ENCODE measurements around the gene SLAMF6. TPM values are rescaled to one million over a fixed set of nuclear protein-coding genes. Genes with fewer than 3 reads are reported as not detected.

The SLAMF6 gene
- total and polyA plus RNA-seq, 2 experiments from 2014 or later: not detected

GRCh38 chr1:160522136-160522535 lies 919 bp downstream of the SLAMF6 start:
- Histone ChIP-seq H3K9me3 (ENCODE audit: low read depth) (no peaks in the 10 kb centered on the region), H3K27me3 (no peaks in the 10 kb centered on the region), H3K4me3 (no peak overlapping the region), H3K4me2 (no peak overlapping the region), H3K4me1 (ENCODE audit: insufficient read depth) (peaks cover 3% of the 10 kb centered on the region), H3K9me2 (replicated peaks; ENCODE audit: insufficient read depth) (no peaks in the 10 kb centered on the region), H4K20me1 (ENCODE audit: insufficient read depth, poor library complexity, severe bottlenecking) (no peaks in the 10 kb centered on the region), H3K79me2 (no peaks in the 10 kb centered on the region), H2AFZ (no peak overlapping the region), H3K36me3 (replicated peaks; ENCODE audit: insufficient read depth, low read depth) (no peaks in the 10 kb centered on the region), H3K27ac (no peak overlapping the region)
- 75% methylated on average over 3 of the region's 3 CpGs for WGBS (ENCODE audit: low lambda C conversion rate, missing lambda C conversion rate)
- TF ChIP-seq CTCF (IDR thresholded peaks at IDR 0.05; ENCODE audit: poor library complexity) (no peak), EZH2phosphoT487 (IDR thresholded peaks at IDR 0.05; ENCODE audit: low read depth, severe bottlenecking, unreplicated experiment) (no peak), EZH2 (IDR thresholded peaks at IDR 0.05; ENCODE audit: borderline replicate concordance) (no peak)
- DNase-seq (ENCODE audit: low spot score): no peak

- Histone ChIP-seq H3K36me3 (replicated peaks; ENCODE audit: insufficient read depth, low read depth) (no peaks in the 10 kb centered on the region), H3K4me3 (no peak overlapping the region), H2AFZ (no peak overlapping the region), H3K4me1 (ENCODE audit: insufficient read depth) (peaks cover 3% of the 10 kb centered on the region), H3K9me3 (ENCODE audit: low read depth) (no peaks in the 10 kb centered on the region), H3K27ac (no peak overlapping the region), H3K4me2 (no peak overlapping the region), H3K79me2 (no peaks in the 10 kb centered on the region), H3K27me3 (no peaks in the 10 kb centered on the region), H4K20me1 (ENCODE audit: insufficient read depth, poor library complexity, severe bottlenecking) (no peaks in the 10 kb centered on the region), H3K9me2 (replicated peaks; ENCODE audit: insufficient read depth) (no peaks in the 10 kb centered on the region)
- DNase-seq (ENCODE audit: low spot score): no peak
- WGBS (ENCODE audit: low lambda C conversion rate, missing lambda C conversion rate): 96% methylated on average over 2 of the region's 2 CpGs
- TF ChIP-seq EZH2phosphoT487 (IDR thresholded peaks at IDR 0.05; ENCODE audit: low read depth, severe bottlenecking, unreplicated experiment) (no peak), EZH2 (IDR thresholded peaks at IDR 0.05; ENCODE audit: borderline replicate concordance) (no peak), CTCF (IDR thresholded peaks at IDR 0.05; ENCODE audit: poor library complexity) (no peak)
Observed at GRCh38 chr1:160521554-160521953, 1.5 kb downstream of the SLAMF6 start.

GRCh38 chr1:160520999-160521398 lies 2.1 kb downstream of the SLAMF6 start:
- Histone ChIP-seq H3K9me3 (ENCODE audit: low read depth) (no peaks in the 10 kb centered on the region), H3K4me3 (no peak overlapping the region), H3K27ac (peak overlapping the region; percentile 40), H2AFZ (no peak overlapping the region), H3K36me3 (replicated peaks; ENCODE audit: insufficient read depth, low read depth) (no peaks in the 10 kb centered on the region), H4K20me1 (ENCODE audit: insufficient read depth, poor library complexity, severe bottlenecking) (no peaks in the 10 kb centered on the region), H3K9me2 (replicated peaks; ENCODE audit: insufficient read depth) (no peaks in the 10 kb centered on the region), H3K79me2 (no peaks in the 10 kb centered on the region), H3K4me2 (no peak overlapping the region), H3K27me3 (no peaks in the 10 kb centered on the region), H3K4me1 (ENCODE audit: insufficient read depth) (peaks cover 3% of the 10 kb centered on the region)
- DNase-seq (ENCODE audit: low spot score): no peak
- 77% methylated on average over 3 of the region's 3 CpGs for WGBS (ENCODE audit: low lambda C conversion rate, missing lambda C conversion rate)
- no peak for TF ChIP-seq EZH2phosphoT487 (IDR thresholded peaks at IDR 0.05; ENCODE audit: low read depth, severe bottlenecking, unreplicated experiment)
- TF ChIP-seq EZH2 (IDR thresholded peaks at IDR 0.05; ENCODE audit: borderline replicate concordance): no peak
- TF ChIP-seq CTCF (IDR thresholded peaks at IDR 0.05; ENCODE audit: poor library complexity): no peak

GRCh38 chr1:160520582-160520981 lies 2.5 kb downstream of the SLAMF6 start:
- no peak overlapping the region for H2AFZ ChIP-seq
- no peaks in the 10 kb centered on the region for H3K79me2 ChIP-seq
- peak overlapping the region; percentile 40 for H3K27ac ChIP-seq
- no peaks in the 10 kb centered on the region for H3K27me3 ChIP-seq
- H3K4me1 ChIP-seq (ENCODE audit: insufficient read depth): peaks cover 3% of the 10 kb centered on the region
- WGBS (ENCODE audit: low lambda C conversion rate, missing lambda C conversion rate): 68% methylated on average over 2 of the region's 2 CpGs
- H3K4me3 ChIP-seq: no peak overlapping the region
- H3K9me2 ChIP-seq (replicated peaks; ENCODE audit: insufficient read depth): no peaks in the 10 kb centered on the region
- DNase-seq (ENCODE audit: low spot score): no peak
- no peaks in the 10 kb centered on the region for H3K36me3 ChIP-seq (replicated peaks; ENCODE audit: insufficient read depth, low read depth)
- TF ChIP-seq CTCF (IDR thresholded peaks at IDR 0.05; ENCODE audit: poor library complexity) (no peak), EZH2phosphoT487 (IDR thresholded peaks at IDR 0.05; ENCODE audit: low read depth, severe bottlenecking, unreplicated experiment) (no peak), EZH2 (IDR thresholded peaks at IDR 0.05; ENCODE audit: borderline replicate concordance) (no peak)
- no peaks in the 10 kb centered on the region for H3K9me3 ChIP-seq (ENCODE audit: low read depth)
- no peak overlapping the region for H3K4me2 ChIP-seq
- H4K20me1 ChIP-seq (ENCODE audit: insufficient read depth, poor library complexity, severe bottlenecking): no peaks in the 10 kb centered on the region

Measured in hepatocyte (in vitro differentiated cells).